ENCODE data around the gene SPON2. TPM values are rescaled to one million over a fixed set of nuclear protein-coding genes. Genes with fewer than 3 reads are reported as not detected.
A peak's percentile ranks its signal among the peaks of the same experiment; 100 is the strongest.

SPON2 gene
- total and polyA plus RNA-seq, 8 donors: 7.7 to 94.2 (median 21.7) TPM

- no peaks in the 10 kb centered on the region for H3K4me1 ChIP-seq
- no peak overlapping the region for H3K4me3 ChIP-seq
- ATAC-seq (peak; percentile 88), DNase-seq (no peak)
- intact Hi-C loops (cut with DNase I): no loop called here
- H3K9me3 ChIP-seq: peaks cover 0 to 16% of the 10 kb centered on the region in 2 donors
- H3K27me3 ChIP-seq: peaks cover 0 to 7% of the 10 kb centered on the region in 2 donors
- no peak for TF ChIP-seq CTCF (IDR thresholded peaks at IDR 0.05)
- H3K27ac ChIP-seq: no peak overlapping the region
- no peaks in the 10 kb centered on the region for H3K36me3 ChIP-seq
Observed at GRCh38 chr4:1155314-1155713, 17.1 kb downstream of the SPON2 start.

- TF ChIP-seq CTCF (IDR thresholded peaks at IDR 0.05): no peak
- no peak overlapping the region for H3K4me3 ChIP-seq
- H3K4me1 ChIP-seq: no peaks in the 10 kb centered on the region
- no peaks in the 10 kb centered on the region for H3K36me3 ChIP-seq
- H3K27ac ChIP-seq: no peak overlapping the region
- DNase-seq (peak in 1 of 4 donors; percentile 31), ATAC-seq (peak; percentile 64)
- H3K9me3 ChIP-seq: peaks cover 0 to 16% of the 10 kb centered on the region in 2 donors
- peaks cover 0 to 7% of the 10 kb centered on the region in 2 donors for H3K27me3 ChIP-seq
- intact Hi-C loops (cut with DNase I): no loop called here
Observed at GRCh38 chr4:1154523-1155182, 17.7 kb downstream of the SPON2 start.

GRCh38 chr4:1154126-1154522, 18.3 kb downstream of the SPON2 start:
- Histone ChIP-seq H3K36me3 (no peaks in the 10 kb centered on the region), H3K27ac (no peak overlapping the region), H3K4me3 (no peak overlapping the region), H3K9me3 (peaks cover 0 to 16% of the 10 kb centered on the region in 2 donors), H3K4me1 (no peaks in the 10 kb centered on the region), H3K27me3 (peaks cover 0 to 7% of the 10 kb centered on the region in 2 donors)
- DNase-seq (no peak), ATAC-seq (no peak)
- TF ChIP-seq CTCF (IDR thresholded peaks at IDR 0.05): no peak
- intact Hi-C loops (cut with DNase I): no loop called here

GRCh38 chr4:1153567-1154090, 18.8 kb downstream of the SPON2 start:
- Histone ChIP-seq H3K4me3 (no peak overlapping the region), H3K4me1 (no peaks in the 10 kb centered on the region), H3K9me3 (peaks cover 0 to 16% of the 10 kb centered on the region in 2 donors), H3K27ac (no peak overlapping the region), H3K27me3 (peaks cover 0 to 7% of the 10 kb centered on the region in 2 donors), H3K36me3 (no peaks in the 10 kb centered on the region)
- DNase-seq (no peak), ATAC-seq (no peak)
- TF ChIP-seq CTCF (IDR thresholded peaks at IDR 0.05): no peak
- intact Hi-C loops (cut with DNase I): no loop called here

- no peak for DNase-seq
- no peak for ATAC-seq
- intact Hi-C loops (cut with DNase I): no loop called here
- no peak for TF ChIP-seq CTCF (IDR thresholded peaks at IDR 0.05)
- Histone ChIP-seq H3K27me3 (peaks cover 0 to 7% of the 10 kb centered on the region in 2 donors), H3K36me3 (no peaks in the 10 kb centered on the region), H3K27ac (no peak overlapping the region), H3K4me3 (no peak overlapping the region), H3K9me3 (peaks cover 0 to 4% of the 10 kb centered on the region in 2 donors), H3K4me1 (no peaks in the 10 kb centered on the region)
Observed at GRCh38 chr4:1152290-1152689, 20.1 kb downstream of the SPON2 start.

All from left lung (tissue), 10 donors.